GM18867 (cell line): ENCODE results near the gene SELE.
"Not testable (repeated sequence)": the region's sequence is repeated elsewhere in the genome, so short reads cannot be mapped to it uniquely, and the experiment has no call there.

Experiments used
- ATAC-seq: cut with Tn5 transposase; IDR thresholded peaks from one replicate; pipeline ENCODE4 v1.9.1; 2021; ENCODE audit warnings: mild to moderate bottlenecking, moderate library complexity; ENCODE audit not compliant: unreplicated experiment

Gene SELE

GRCh38 chr1:169688377-169688776 is 45.5 kb downstream of the SELE start:
- not testable (repeated sequence) for ATAC-seq

- ATAC-seq = no peak
These were observed 50.2 kb downstream of the SELE start for GRCh38 chr1:169683661-169684060.

- not testable (repeated sequence) for ATAC-seq
These were observed 50.7 kb downstream of the SELE start for GRCh38 chr1:169683168-169683567.

- ATAC-seq = no peak
These were observed 51.8 kb downstream of the SELE start for GRCh38 chr1:169682071-169682470.

GRCh38 chr1:169681140-169681539 is 52.7 kb downstream of the SELE start:
- peak; percentile 24 for ATAC-seq

- peak; percentile 64 for ATAC-seq
These were observed 53.4 kb downstream of the SELE start for GRCh38 chr1:169680377-169681019.

GRCh38 chr1:169679692-169680091 is 54.2 kb downstream of the SELE start:
- no peak for ATAC-seq

- ATAC-seq = no peak
These were observed 57.9 kb downstream of the SELE start for GRCh38 chr1:169676001-169676400.
